Gastrocnemius medialis (tissue), 4 donors: Measurements from ENCODE around the gene EGLN2.

Experiments
- POLR2A ChIP-seq, 2 donors: fragments of 450-650 bp; IDR thresholded peaks; one replicate each; pipeline ENCODE4 v1.6.1; 2017; ENCODE audit warnings: antibody characterized with exemption in 2 of 2, mild to moderate bottlenecking in 2 of 2, moderate library complexity in 2 of 2
- TF ChIP-seq, protein P1 (sequence below), 5 experiments: fragments of 450-650 bp in 3 of 5; fragments of 200-600 bp in 2 of 5; sonication (generic) in 2 of 5; IDR thresholded peaks in 4 of 5; conservative IDR thresholded peaks in 1 of 5; 1 replicate in 4 of 5; 2 replicates in 1 of 5; pipeline ENCODE4 v1.5.1; 2016 to 2019; ENCODE audit warnings: antibody characterized with exemption in 5 of 5, mild to moderate bottlenecking in 3 of 5, moderate library complexity in 3 of 5

DNA sequence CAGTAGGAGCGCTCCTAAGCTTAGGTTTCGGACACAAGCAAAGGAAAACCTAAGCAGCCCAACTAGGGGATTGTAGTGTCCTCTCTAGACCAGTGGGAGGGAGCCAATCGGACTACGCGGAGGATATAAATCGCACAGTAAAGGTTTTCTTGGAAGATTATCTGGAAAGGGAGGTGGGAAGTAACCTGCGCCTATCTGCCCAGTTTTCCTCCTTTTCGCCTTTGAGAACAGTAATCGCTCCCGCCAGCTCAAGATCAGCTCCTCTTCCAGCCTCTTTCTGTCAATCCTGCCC, 21.4 kb upstream of the EGLN2 start:
- TF ChIP-seq POLR2A (IDR thresholded peaks at IDR 0.05), result no peak
- TF ChIP-seq, protein P1, sequence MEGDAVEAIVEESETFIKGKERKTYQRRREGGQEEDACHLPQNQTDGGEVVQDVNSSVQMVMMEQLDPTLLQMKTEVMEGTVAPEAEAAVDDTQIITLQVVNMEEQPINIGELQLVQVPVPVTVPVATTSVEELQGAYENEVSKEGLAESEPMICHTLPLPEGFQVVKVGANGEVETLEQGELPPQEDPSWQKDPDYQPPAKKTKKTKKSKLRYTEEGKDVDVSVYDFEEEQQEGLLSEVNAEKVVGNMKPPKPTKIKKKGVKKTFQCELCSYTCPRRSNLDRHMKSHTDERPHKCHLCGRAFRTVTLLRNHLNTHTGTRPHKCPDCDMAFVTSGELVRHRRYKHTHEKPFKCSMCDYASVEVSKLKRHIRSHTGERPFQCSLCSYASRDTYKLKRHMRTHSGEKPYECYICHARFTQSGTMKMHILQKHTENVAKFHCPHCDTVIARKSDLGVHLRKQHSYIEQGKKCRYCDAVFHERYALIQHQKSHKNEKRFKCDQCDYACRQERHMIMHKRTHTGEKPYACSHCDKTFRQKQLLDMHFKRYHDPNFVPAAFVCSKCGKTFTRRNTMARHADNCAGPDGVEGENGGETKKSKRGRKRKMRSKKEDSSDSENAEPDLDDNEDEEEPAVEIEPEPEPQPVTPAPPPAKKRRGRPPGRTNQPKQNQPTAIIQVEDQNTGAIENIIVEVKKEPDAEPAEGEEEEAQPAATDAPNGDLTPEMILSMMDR (IDR thresholded peaks at IDR 0.05 in 4 of 5, conservative IDR thresholded peaks at IDR 0.05 in 1 of 5), result no peak
